H9 (cell line): ENCODE results near the gene OR2T35. TPM values are rescaled to one million over a fixed set of nuclear protein-coding genes. Genes with fewer than 3 reads are reported as not detected.

ENCODE experiments used
- DNase-seq: peaks from one replicate; pipeline ENCODE4 v3.0.0-alpha.2; 2017
- H2AFZ ChIP-seq: one replicate; pipeline ENCODE4 v1.6.1; 2013; ENCODE audit warnings: mild to moderate bottlenecking, low read length, control low read depth, moderate library complexity
- H2AK5ac ChIP-seq: 2 replicates; pipeline ENCODE4 v1.6.1; 2013; ENCODE audit warnings: low read length, control low read depth, mixed read lengths; ENCODE audit not compliant: insufficient read length
- H2BK120ac ChIP-seq: one replicate; pipeline ENCODE4 v1.6.1; 2013; ENCODE audit warnings: low read depth, mild to moderate bottlenecking, low read length, control low read depth, inconsistent platforms; ENCODE audit not compliant: poor library complexity, severe bottlenecking
- H2BK12ac ChIP-seq: 2 replicates; pipeline ENCODE4 v1.6.1; 2013; ENCODE audit warnings: low read length, control low read depth, mixed read lengths, low read depth; ENCODE audit not compliant: insufficient read length
- H2BK15ac ChIP-seq: 2 replicates; pipeline ENCODE4 v1.6.1; 2013; ENCODE audit warnings: low read depth, low read length, control low read depth
- H2BK20ac ChIP-seq: one replicate; pipeline ENCODE4 v1.6.1; 2013; ENCODE audit warnings: low read depth, mild to moderate bottlenecking, low read length, control low read depth, inconsistent platforms; ENCODE audit not compliant: poor library complexity, severe bottlenecking
- H2BK5ac ChIP-seq: 2 replicates; pipeline ENCODE4 v1.6.1; 2013; ENCODE audit warnings: low read length, control low read depth, mixed read lengths; ENCODE audit not compliant: insufficient read length
- H3K14ac ChIP-seq: 2 replicates; pipeline ENCODE4 v1.6.1; 2013; ENCODE audit warnings: low read length, control low read depth; ENCODE audit not compliant: insufficient read depth
- H3K18ac ChIP-seq: 2 replicates; pipeline ENCODE4 v1.6.1; 2013; ENCODE audit warnings: low read depth, mild to moderate bottlenecking, mixed read lengths, low read length, control low read depth; ENCODE audit not compliant: insufficient read length
- H3K23ac ChIP-seq: 2 replicates; pipeline ENCODE4 v1.6.1; 2013; ENCODE audit warnings: low read length, control low read depth, mixed read lengths, low read depth; ENCODE audit not compliant: insufficient read length
- H3K23me2 ChIP-seq: 2 replicates; pipeline ENCODE4 v1.6.1; 2013; ENCODE audit warnings: low read depth, mild to moderate bottlenecking, mixed read lengths, low read length, control low read depth; ENCODE audit not compliant: insufficient read length, poor library complexity, severe bottlenecking
- H3K27ac ChIP-seq: 2 replicates; pipeline ENCODE4 v1.5.1; 2013; ENCODE audit warnings: low read length, control low read depth, mixed read lengths, low read depth; ENCODE audit not compliant: insufficient read length
- H3K27me3 ChIP-seq: 2 replicates; pipeline ENCODE4 v1.6.1; 2013; ENCODE audit warnings: low read length, control low read depth, inconsistent platforms; ENCODE audit not compliant: insufficient read depth
- H3K4ac ChIP-seq: 2 replicates; pipeline ENCODE4 v1.6.1; 2013; ENCODE audit warnings: low read depth, mild to moderate bottlenecking, control low read depth, inconsistent platforms, low read length, moderate library complexity
- H3K4me1 ChIP-seq: 2 replicates; pipeline ENCODE4 v1.6.1; 2013; ENCODE audit warnings: low read length, control low read depth, inconsistent platforms; ENCODE audit not compliant: insufficient read depth
- H3K4me2 ChIP-seq: 2 replicates; pipeline ENCODE4 v1.6.1; 2013; ENCODE audit warnings: low read length, control low read depth, mixed read lengths; ENCODE audit not compliant: insufficient read length, insufficient read depth
- H3K56ac ChIP-seq: 2 replicates; pipeline ENCODE4 v1.6.1; 2013; ENCODE audit warnings: low read depth, mild to moderate bottlenecking, mixed read lengths, low read length, control low read depth; ENCODE audit not compliant: insufficient read length
- H3K79me1 ChIP-seq: 2 replicates; pipeline ENCODE4 v1.6.1; 2013; ENCODE audit warnings: low read depth, mild to moderate bottlenecking, moderate library complexity, low read length, control low read depth, inconsistent platforms; ENCODE audit not compliant: insufficient read depth, poor library complexity, severe bottlenecking
- H3K79me2 ChIP-seq: 2 replicates; pipeline ENCODE4 v1.6.1; 2013; ENCODE audit warnings: low read length, control low read depth, inconsistent platforms; ENCODE audit not compliant: insufficient read depth
- H3K9ac ChIP-seq: 2 replicates; pipeline ENCODE4 v1.6.1; 2013; ENCODE audit warnings: low read length, control low read depth, mixed read lengths; ENCODE audit not compliant: insufficient read length; ENCODE audit errors: extremely low read depth
- H3K9me3 ChIP-seq: one replicate; pipeline ENCODE4 v1.6.1; 2013; ENCODE audit warnings: low read depth, low read length, inconsistent platforms; ENCODE audit not compliant: control insufficient read depth
- H3T11ph ChIP-seq: one replicate; pipeline ENCODE4 v1.6.1; 2013; ENCODE audit warnings: mild to moderate bottlenecking, low read length, control low read depth, inconsistent platforms
- H4K20me1 ChIP-seq: one replicate; pipeline ENCODE4 v1.6.1; 2013; ENCODE audit not compliant: control insufficient read depth, insufficient read length, insufficient read depth
- H4K5ac ChIP-seq: 2 replicates; pipeline ENCODE4 v1.6.1; 2013; ENCODE audit warnings: low read depth, mild to moderate bottlenecking, mixed read lengths, low read length, control low read depth; ENCODE audit not compliant: insufficient read length
- H4K8ac ChIP-seq: replicated peaks from 2 replicates; pipeline ENCODE4 v1.6.1; 2013; ENCODE audit warnings: low read length, control low read depth, mixed read lengths, low read depth; ENCODE audit not compliant: insufficient read length
- H4K91ac ChIP-seq: 2 replicates; pipeline ENCODE4 v1.6.1; 2013; ENCODE audit warnings: low read depth, mild to moderate bottlenecking, moderate library complexity, mixed read lengths, low read length, control low read depth; ENCODE audit not compliant: insufficient read length
- H3K27ac Mint-ChIP-seq, 3 experiments: 2 replicates in 2 of 3; 3 replicates in 1 of 3; pipeline ENCODE4 v1.8.0; 2020 to 2021; ENCODE audit warnings: mixed read lengths in 3 of 3, mild to moderate bottlenecking in 1 of 3, moderate library complexity in 1 of 3
- H3K27me3 Mint-ChIP-seq: 2 replicates; pipeline ENCODE4 v1.8.0; 2021; ENCODE audit warnings: low read depth, mild to moderate bottlenecking, moderate library complexity, mixed read lengths
- H3K36me3 Mint-ChIP-seq, 3 experiments: 2 replicates in 2 of 3; 3 replicates in 1 of 3; pipeline ENCODE4 v1.8.0; 2020 to 2021; ENCODE audit warnings: low read depth in 3 of 3, mixed read lengths in 3 of 3; ENCODE audit not compliant: insufficient read depth in 1 of 3
- H3K4me1 Mint-ChIP-seq, 2 experiments: 2 replicates each; pipeline ENCODE4 v1.8.0; 2020; ENCODE audit warnings: mixed read lengths in 2 of 2
- H3K4me3 Mint-ChIP-seq, 2 experiments: 2 replicates in 1 of 2; 3 replicates in 1 of 2; pipeline ENCODE4 v1.8.0; 2020 to 2021; ENCODE audit warnings: mild to moderate bottlenecking in 2 of 2, mixed read lengths in 2 of 2, moderate library complexity in 1 of 2
- H3K9me3 Mint-ChIP-seq, 2 experiments: 2 replicates in 1 of 2; 3 replicates in 1 of 2; pipeline ENCODE4 v1.8.0; 2020; ENCODE audit warnings: mild to moderate bottlenecking in 2 of 2, mixed read lengths in 2 of 2, moderate library complexity in 1 of 2
- CTCF ChIP-seq: fragments of 200-600 bp; sonication (generic); conservative IDR thresholded peaks from 3 replicates; pipeline ENCODE4 v1.8.0; 2021; ENCODE audit warnings: antibody characterized with exemption, mild to moderate bottlenecking
- WGBS: extraction: QIAGEN DNeasy Blood & Tissue Kit; methylation state at CpG from one replicate; pipeline ENCODE4 v1.1.7; 2013; ENCODE audit warnings: missing lambda C conversion rate, low lambda C conversion rate, mixed read lengths; ENCODE audit not compliant: insufficient read length; ENCODE audit errors: extremely low coverage; 5-methylcytosine and 5-hydroxymethylcytosine counted together
- total RNA-seq: library from RNA; stranded (reverse); gene quantifications from 2 replicates; pipeline ENCODE4 v1.2.1, GENCODE V29; 2021

Gene OR2T35
- total RNA-seq, 1 experiment from 2014 or later, result not detected

- Mint-ChIP-seq H3K4me3 (no peak overlapping the region), H3K36me3 (no peaks in the 10 kb centered on the region; a peak in 2 of 7 replicates), H3K9me3 (peaks cover 51 to 54% of the 10 kb centered on the region in 2 experiments), H3K27me3 (no peaks in the 10 kb centered on the region), H3K27ac (no peak overlapping the region), H3K4me1 (no peaks in the 10 kb centered on the region)
- Histone ChIP-seq H4K91ac (no peak overlapping the region), H2BK20ac (no peak overlapping the region), H2BK120ac (no peak overlapping the region), H3K4ac (no peak overlapping the region), H3K23ac (no peak overlapping the region), H4K8ac (no peak overlapping the region), H2AFZ (no peak overlapping the region), H3K56ac (no peak overlapping the region), H3K4me2 (no peak overlapping the region), H3K23me2 (no peaks in the 10 kb centered on the region), H3K9ac (no peak overlapping the region), H4K20me1 (no peaks in the 10 kb centered on the region), H4K5ac (no peak overlapping the region), H3K18ac (no peak overlapping the region), H2BK12ac (no peak overlapping the region), H3T11ph (no peak overlapping the region), H2BK5ac (no peak overlapping the region), H3K79me2 (no peaks in the 10 kb centered on the region), H3K9me3 (peaks cover 76% of the 10 kb centered on the region), H3K4me1 (no peaks in the 10 kb centered on the region), H2BK15ac (no peak overlapping the region), H3K14ac (no peak overlapping the region), H3K27ac (no peak overlapping the region), H3K79me1 (no peaks in the 10 kb centered on the region), H2AK5ac (no peak overlapping the region), H3K27me3 (no peaks in the 10 kb centered on the region)
- WGBS, result no CpG with 5 or more reads among the region's 7 CpGs
- no peak for DNase-seq
- TF ChIP-seq CTCF, result no peak
These were observed 23.3 kb downstream of the OR2T35 start for GRCh38 chr1:248621770-248622169.
